ENCODE measurements around the gene ZNF281. TPM values are rescaled to one million over a fixed set of nuclear protein-coding genes. Genes with fewer than 3 reads are reported as not detected.

The ZNF281 gene
- polyA plus RNA-seq, 2 of the 4 experiments (the other 2 are of a cell fraction) = 33.7 to 39.1 TPM

- TF ChIP-seq POLR2AphosphoS2 (conservative IDR thresholded peaks at IDR 0.05; ENCODE audit: low read length) (no peak), MAZ (IDR thresholded peaks at IDR 0.05; ENCODE audit: borderline replicate concordance, low read depth, low read length) (no peak), RARB (CRISPR knock-in tag; IDR thresholded peaks at IDR 0.05) (no peak), NR3C1 (IDR thresholded peaks at IDR 0.05) (no peak), MAX (IDR thresholded peaks at IDR 0.05) (peak; percentile 88), E2F6 (IDR thresholded peaks at IDR 0.05; ENCODE audit: borderline replicate concordance, low read depth) (no peak), FOXS1 (CRISPR knock-in tag; IDR thresholded peaks at IDR 0.05) (no peak; the same call in 1 of the 2 replicates), HEYL (CRISPR knock-in tag; IDR thresholded peaks at IDR 0.05) (no peak), NFE2L2 (conservative IDR thresholded peaks at IDR 0.05; ENCODE audit: low read length) (no peak), HOXB13 (CRISPR knock-in tag; IDR thresholded peaks at IDR 0.05; ENCODE audit: low read depth) (no peak), RCOR1 (IDR thresholded peaks at IDR 0.05; ENCODE audit: low read depth, low read length) (no peak), TP53 (CRISPR knock-in tag; IDR thresholded peaks at IDR 0.05) (no peak), BCL3 (IDR thresholded peaks at IDR 0.05) (peak; percentile 99), RFX5 (IDR thresholded peaks at IDR 0.05) (no peak), MYC (IDR thresholded peaks at IDR 0.05; ENCODE audit: borderline replicate concordance, low read length) (no peak), CBX2 (IDR thresholded peaks at IDR 0.05; ENCODE audit: borderline replicate concordance, low read depth) (no peak), CHD2 (IDR thresholded peaks at IDR 0.05; ENCODE audit: low read length, partially characterized antibody) (peak; percentile 8), CBX8 (IDR thresholded peaks at IDR 0.05) (no peak), HOXA7 (CRISPR knock-in tag; IDR thresholded peaks at IDR 0.05) (no peak; the same call in 1 of the 2 replicates), NPAS2 (CRISPR knock-in tag; IDR thresholded peaks at IDR 0.05; ENCODE audit: borderline replicate concordance) (no peak), KDM5A (IDR thresholded peaks at IDR 0.05) (no peak), ATOH8 (CRISPR knock-in tag; IDR thresholded peaks at IDR 0.05; ENCODE audit: low read depth) (no peak), EHMT2 (IDR thresholded peaks at IDR 0.05; ENCODE audit: low read depth) (no peak), HES2 (IDR thresholded peaks at IDR 0.05) (peak; percentile 97), ZC3H11A (IDR thresholded peaks at IDR 0.05) (no peak), FOSB (CRISPR knock-in tag; IDR thresholded peaks at IDR 0.05) (0 out of 2 replicates have a peak, but pooled peaks have one; percentile 25), ZNF302 (CRISPR knock-in tag; IDR thresholded peaks at IDR 0.05) (no peak)
These were observed 37.5 kb downstream of the ZNF281 start (continued) for GRCh38 chr1:200372095-200372884.

Data from A549 (cell line).